IMR-90 (cell line): Measurements from ENCODE around the gene DIABLO. TPM values are rescaled to one million over a fixed set of nuclear protein-coding genes. Genes with fewer than 3 reads are reported as not detected.

Experiments used
- ATAC-seq: fragments of 200-7000 bp; cut with Tn5 transposase; 2 replicates; pipeline ENCODE4 v1.9.1; 2020; ENCODE audit warnings: low read depth, mild to moderate bottlenecking, moderate library complexity
- BruUV-seq: library from RNA; stranded (reverse); fragments of 400-500 nt; replicated peaks from 2 replicates; lab custom pipeline; 2021; lab: Mats Ljungman, UMichigan
- CTCF ChIA-PET: fragments of 300-600 bp; formaldehyde crosslinking; extraction: SDS; loops from one replicate; lab custom pipeline; 2021; ENCODE audit warnings: antibody characterized with exemption; lab: Yijun Ruan, JAX
- POLR2A ChIA-PET: fragments of 300-600 bp; sonication (Branson Sonifier 250); formaldehyde crosslinking; loops from one replicate; lab custom pipeline; 2022; ENCODE audit warnings: antibody characterized with exemption; ENCODE audit not compliant: unreplicated experiment; lab: Charles Lee
- DNase-seq: peaks from one replicate; pipeline ENCODE4 v3.0.0; 2013
- H2AFZ ChIP-seq: replicated peaks from 2 replicates; pipeline ENCODE3; 2013; ENCODE audit warnings: low read length, mild to moderate bottlenecking; ENCODE audit not compliant: poor library complexity
- H2AK5ac ChIP-seq: 2 replicates; pipeline ENCODE4 v1.6.1; 2013; ENCODE audit warnings: low read depth, low read length, inconsistent platforms
- H2AK9ac ChIP-seq: replicated peaks from 2 replicates; pipeline ENCODE3; 2013; ENCODE audit warnings: mild to moderate bottlenecking, low read depth, low read length, moderate library complexity; ENCODE audit not compliant: poor library complexity
- H2BK120ac ChIP-seq: 2 replicates; pipeline ENCODE4 v1.6.1; 2013; ENCODE audit warnings: low read depth, low read length, inconsistent platforms
- H2BK15ac ChIP-seq: 3 replicates; pipeline ENCODE4 v1.6.1; 2013; ENCODE audit warnings: low read depth, low read length, inconsistent platforms
- H2BK20ac ChIP-seq: 2 replicates; pipeline ENCODE4 v1.6.1; 2013; ENCODE audit warnings: low read depth, mild to moderate bottlenecking, inconsistent platforms, low read length, moderate library complexity
- H2BK5ac ChIP-seq: 2 replicates; pipeline ENCODE4 v1.6.1; 2013; ENCODE audit warnings: mild to moderate bottlenecking, low read depth, low read length, inconsistent platforms; ENCODE audit not compliant: poor library complexity, severe bottlenecking
- H3K14ac ChIP-seq: replicated peaks from 2 replicates; pipeline ENCODE4 v1.6.1; 2013; ENCODE audit warnings: low read depth, low read length, inconsistent platforms
- H3K18ac ChIP-seq: 2 replicates; pipeline ENCODE4 v1.6.1; 2013; ENCODE audit warnings: low read depth, low read length, control low read depth
- H3K23ac ChIP-seq: 2 replicates; pipeline ENCODE4 v1.6.1; 2013; ENCODE audit warnings: low read depth, low read length, inconsistent platforms
- H3K27ac ChIP-seq: 2 replicates; pipeline ENCODE4 v1.5.1; 2013; ENCODE audit warnings: mild to moderate bottlenecking, control low read depth, low read length; ENCODE audit not compliant: insufficient read depth
- H3K27me3 ChIP-seq: 2 replicates; pipeline ENCODE4 v1.6.1; 2013; ENCODE audit warnings: low read length; ENCODE audit not compliant: control insufficient read depth, insufficient read depth
- H3K36me3 ChIP-seq: 2 replicates; pipeline ENCODE4 v1.6.1; 2013; ENCODE audit warnings: low read length, mixed read lengths; ENCODE audit not compliant: control insufficient read depth, insufficient read depth
- H3K4ac ChIP-seq: 2 replicates; pipeline ENCODE4 v1.6.1; 2013; ENCODE audit warnings: low read depth, low read length, inconsistent platforms
- H3K4me1 ChIP-seq: 2 replicates; pipeline ENCODE4 v1.6.1; 2013; ENCODE audit warnings: low read length, mixed read lengths; ENCODE audit not compliant: control insufficient read depth, insufficient read depth
- H3K4me2 ChIP-seq: 2 replicates; pipeline ENCODE4 v1.6.1; 2013; ENCODE audit warnings: low read depth, mild to moderate bottlenecking, control low read depth, low read length, moderate library complexity
- H3K4me3 ChIP-seq: 2 replicates; pipeline ENCODE4 v1.5.1; 2013; ENCODE audit warnings: low read depth, mild to moderate bottlenecking, control low read depth, low read length, moderate library complexity; ENCODE audit not compliant: insufficient read depth
- H3K56ac ChIP-seq: 2 replicates; pipeline ENCODE4 v1.6.1; 2013; ENCODE audit warnings: low read length, inconsistent platforms; ENCODE audit not compliant: insufficient read depth; ENCODE audit errors: extremely low read depth
- H3K79me1 ChIP-seq, 2 experiments: 2 replicates each; pipeline ENCODE4 v1.6.1; 2013; ENCODE audit warnings: low read length in 2 of 2, inconsistent platforms in 1 of 2, low read depth in 1 of 2
- H3K9ac ChIP-seq: 2 replicates; pipeline ENCODE4 v1.6.1; 2013; ENCODE audit warnings: low read depth, low read length, control low read depth
- H3K9me1 ChIP-seq: 2 replicates; pipeline ENCODE4 v1.6.1; 2013; ENCODE audit warnings: low read length, inconsistent platforms; ENCODE audit not compliant: insufficient read depth
- H3K9me3 ChIP-seq: 2 replicates; pipeline ENCODE4 v1.6.1; 2013; ENCODE audit warnings: low read length; ENCODE audit not compliant: control insufficient read depth, insufficient read depth
- H4K20me1 ChIP-seq: 2 replicates; pipeline ENCODE4 v1.6.1; 2013; ENCODE audit warnings: low read length, inconsistent platforms; ENCODE audit not compliant: insufficient read depth
- H4K5ac ChIP-seq: 2 replicates; pipeline ENCODE4 v1.6.1; 2013; ENCODE audit warnings: mild to moderate bottlenecking, low read depth, low read length, control low read depth
- H4K8ac ChIP-seq, 2 experiments: 2 replicates each; pipeline ENCODE4 v1.6.1; 2013; ENCODE audit warnings: low read depth in 2 of 2, low read length in 2 of 2, control low read depth in 1 of 2, inconsistent platforms in 1 of 2
- H4K91ac ChIP-seq: 2 replicates; pipeline ENCODE4 v1.6.1; 2013; ENCODE audit warnings: low read depth, low read length, inconsistent platforms; ENCODE audit not compliant: insufficient read depth
- BHLHE40 ChIP-seq: fragments of 150-350 bp; IDR thresholded peaks from 2 replicates; pipeline ENCODE4 v1.6.1; 2016; ENCODE audit warnings: mild to moderate bottlenecking, low read depth, low read length
- WGBS, 2 experiments: methylation state at CpG; one replicate each; pipeline versions ENCODE4 v1.1.5 to v1.1.7; 2013; ENCODE audit warnings: missing lambda C conversion rate in 2 of 2; ENCODE audit not compliant: insufficient read length in 1 of 2; ENCODE audit errors: extremely low coverage in 2 of 2; 5-methylcytosine and 5-hydroxymethylcytosine counted together
- dilution Hi-C: fragments of 300-500 bp; cut with HindIII; formaldehyde crosslinking; loops from one replicate; pipeline ENCODE4 v1.14.3; 2018; ENCODE audit warnings: low sequenced_read_pairs; ENCODE audit not compliant: unreplicated experiment
- in situ Hi-C: fragments of 300-500 bp; cut with MboI; formaldehyde crosslinking; loops from 3 replicates; pipeline ENCODE4 v1.14.3; 2019; ENCODE audit warnings: low sequenced_read_pairs, inconsistent platforms, mixed read lengths
- intact Hi-C: fragments of 100-400 bp; cut with micrococcal nuclease; formaldehyde crosslinking; loops from 2 replicates; pipeline ENCODE4 v1.10.0; 2022
- polyA plus RNA-seq, 3 experiments: library from polyadenylated mRNA; depleted of rRNA; stranded (reverse); fragments of >200 nt; gene quantifications; 2 replicates each; pipeline ENCODE4 v1.2.3, GENCODE V29; 2012; ENCODE audit warnings: low replicate concordance in 1 of 3
- total RNA-seq: library from RNA; depleted of rRNA; stranded (reverse); fragments of >200 nt; gene quantifications from 2 replicates; pipeline ENCODE4 v1.2.3, GENCODE V29; 2012
- TF ChIP-seq, protein P1 (sequence below): conservative IDR thresholded peaks from 2 replicates; pipeline ENCODE4 v1.5.1; 2012; ENCODE audit warnings: mild to moderate bottlenecking, low read depth, low read length, improper control_type of control experiment

Gene DIABLO
- total and polyA plus RNA-seq, 2 of the 4 experiments (the other 2 are of a cell fraction), result 69.7 to 102 TPM

DNA sequence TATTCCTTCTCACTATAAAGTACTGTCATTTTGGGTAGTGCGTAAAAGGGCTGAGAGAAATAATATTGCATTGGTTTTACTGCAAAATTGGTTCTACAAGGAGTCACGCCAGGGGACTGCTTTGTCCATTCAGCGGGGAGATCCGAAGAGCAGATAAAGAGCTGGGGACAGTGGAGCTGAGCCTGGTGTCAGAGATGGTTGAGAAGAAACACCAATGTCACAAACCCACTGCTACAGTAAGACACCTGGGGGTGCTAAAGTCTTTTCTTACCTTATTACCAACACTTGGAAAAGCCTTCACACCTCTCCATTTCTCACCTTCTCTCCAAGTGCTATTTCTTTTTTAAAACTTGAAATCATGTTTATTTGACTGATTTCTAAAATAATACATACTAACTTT lies 66.0 kb downstream of the DIABLO start:
- Histone ChIP-seq H3K79me1 (no peaks in the 10 kb centered on the region), H4K91ac (no peak overlapping the region), H3K23ac (no peak overlapping the region), H3K18ac (no peak overlapping the region), H3K4me1 (no peaks in the 10 kb centered on the region), H2BK5ac (no peak overlapping the region), H2BK120ac (no peak overlapping the region), H2BK20ac (no peak overlapping the region), H4K8ac (no peak overlapping the region), H3K9me1 (no peaks in the 10 kb centered on the region), H2BK15ac (no peak overlapping the region), H3K9ac (no peak overlapping the region), H2AK5ac (no peak overlapping the region), H3K4me3 (no peak overlapping the region), H3K36me3 (no peaks in the 10 kb centered on the region), H3K4me2 (no peak overlapping the region), H3K4ac (no peak overlapping the region), H4K20me1 (no peaks in the 10 kb centered on the region), H3K14ac (no peak overlapping the region), H2AFZ (no peak overlapping the region), H3K27ac (no peak overlapping the region), H2AK9ac (no peak overlapping the region), H4K5ac (no peak overlapping the region), H3K56ac (no peak overlapping the region), H3K9me3 (no peaks in the 10 kb centered on the region), H3K27me3 (peaks cover 7% of the 10 kb centered on the region)
- BruUV-seq, result no TSS peak
- WGBS, 2 experiments, result no CpG with 5 or more reads among the region's 4 CpGs
- CTCF ChIA-PET, result no interaction called here
- in situ Hi-C loops (no loop called here), intact Hi-C loops (no loop called here), dilution Hi-C loops (no loop called here)
- no peak for ATAC-seq
- POLR2A ChIA-PET, result no interaction called here
- TF ChIP-seq, protein P1, sequence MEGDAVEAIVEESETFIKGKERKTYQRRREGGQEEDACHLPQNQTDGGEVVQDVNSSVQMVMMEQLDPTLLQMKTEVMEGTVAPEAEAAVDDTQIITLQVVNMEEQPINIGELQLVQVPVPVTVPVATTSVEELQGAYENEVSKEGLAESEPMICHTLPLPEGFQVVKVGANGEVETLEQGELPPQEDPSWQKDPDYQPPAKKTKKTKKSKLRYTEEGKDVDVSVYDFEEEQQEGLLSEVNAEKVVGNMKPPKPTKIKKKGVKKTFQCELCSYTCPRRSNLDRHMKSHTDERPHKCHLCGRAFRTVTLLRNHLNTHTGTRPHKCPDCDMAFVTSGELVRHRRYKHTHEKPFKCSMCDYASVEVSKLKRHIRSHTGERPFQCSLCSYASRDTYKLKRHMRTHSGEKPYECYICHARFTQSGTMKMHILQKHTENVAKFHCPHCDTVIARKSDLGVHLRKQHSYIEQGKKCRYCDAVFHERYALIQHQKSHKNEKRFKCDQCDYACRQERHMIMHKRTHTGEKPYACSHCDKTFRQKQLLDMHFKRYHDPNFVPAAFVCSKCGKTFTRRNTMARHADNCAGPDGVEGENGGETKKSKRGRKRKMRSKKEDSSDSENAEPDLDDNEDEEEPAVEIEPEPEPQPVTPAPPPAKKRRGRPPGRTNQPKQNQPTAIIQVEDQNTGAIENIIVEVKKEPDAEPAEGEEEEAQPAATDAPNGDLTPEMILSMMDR, result no peak
- no peak for TF ChIP-seq BHLHE40
- no peak for DNase-seq
